Bone marrow (tissue), 2 donors: ENCODE data around the gene SAFB2.

ENCODE experiments used
- DNase-seq, 2 donors: peaks; one replicate each; lab custom pipeline; 2025; lab: John Stamatoyannopoulos, UW

SAFB2 gene

DNA sequence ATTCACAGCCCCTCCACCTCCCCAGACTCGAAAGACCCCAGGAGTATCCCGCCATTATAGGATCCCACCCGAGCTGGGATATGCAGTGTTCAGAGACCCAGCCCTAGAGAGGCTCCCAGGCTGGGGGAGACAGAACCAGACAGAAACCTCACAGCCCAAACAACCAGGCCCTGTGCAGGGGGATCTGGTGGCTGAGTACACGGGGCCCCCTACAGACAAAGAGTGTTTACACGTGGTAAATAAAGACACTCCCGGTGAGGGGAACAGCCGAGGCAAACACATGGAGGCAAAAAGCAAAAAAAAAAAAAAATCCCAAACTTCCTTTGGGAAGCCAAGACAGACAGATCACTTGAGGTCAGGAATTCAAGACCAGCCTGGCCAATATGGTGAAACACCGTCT, 79.9 kb downstream of the SAFB2 start:
- no peak for DNase-seq

GRCh38 chr19:5541456-5541855, 81.1 kb downstream of the SAFB2 start:
- no peak for DNase-seq

DNA sequence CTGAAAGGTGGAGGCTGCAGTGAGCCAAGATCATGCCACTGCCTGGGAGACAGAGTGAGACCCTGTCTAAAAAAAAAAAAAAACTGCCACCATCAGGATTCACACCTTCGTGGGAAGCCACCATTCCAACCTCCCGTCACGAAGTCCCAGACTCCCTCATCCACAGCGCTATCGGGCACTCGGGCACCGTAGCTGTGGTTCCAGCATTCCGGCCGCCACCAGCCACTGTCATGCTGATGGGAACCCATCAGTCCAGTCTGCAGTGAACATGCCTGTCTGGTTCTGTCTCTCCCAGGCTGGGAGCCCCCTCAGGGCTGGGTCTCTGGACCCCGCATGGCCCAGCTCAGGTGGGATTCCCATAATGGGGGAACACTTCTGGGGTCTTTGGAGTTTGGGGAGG, 82.4 kb downstream of the SAFB2 start:
- no peak for DNase-seq

DNA sequence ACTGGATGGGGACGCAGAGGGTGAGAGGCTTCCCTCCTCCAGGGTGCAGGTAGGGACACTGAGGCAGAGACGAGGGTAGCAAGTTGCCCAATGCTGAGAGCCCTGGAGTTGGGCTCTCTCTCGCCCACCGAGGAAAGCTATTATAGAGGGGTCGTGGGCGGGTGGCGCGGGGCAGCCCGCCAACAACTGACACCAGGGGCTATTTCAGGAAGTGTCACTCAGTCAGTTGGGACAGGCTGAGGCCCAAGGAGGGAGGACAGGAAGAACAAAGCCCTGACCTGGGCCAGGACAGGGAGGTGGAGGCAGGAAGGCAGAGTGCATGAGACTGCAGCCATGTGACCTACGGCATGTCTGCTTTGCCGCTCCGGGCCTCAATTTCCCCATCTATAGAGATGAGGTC, 84.7 kb downstream of the SAFB2 start:
- DNase-seq = no peak
